ENCODE results near the gene MYH7B. TPM values are rescaled to one million over a fixed set of nuclear protein-coding genes. Genes with fewer than 3 reads are reported as not detected.

MYH7B gene
- total and polyA plus RNA-seq, 2 donors (not counting 3 experiments of a cell fraction or from before 2014, with no cell fraction given) = 0.03 TPM; not detected in 1

- TF ChIP-seq POLR2AphosphoS5 (IDR thresholded peaks at IDR 0.05; ENCODE audit: insufficient read depth, low read depth, low read length) (no peak), JUN (IDR thresholded peaks at IDR 0.05; ENCODE audit: borderline replicate concordance, insufficient read depth, insufficient read length, low read depth) (no peak), MYC (IDR thresholded peaks at IDR 0.05; ENCODE audit: low read depth, low read length) (no peak), CTCF (IDR thresholded peaks at IDR 0.05; ENCODE audit: extremely low read depth in 1 of 2, insufficient read depth in 1 of 2, low read depth in 1 of 2, low read length in 2 of 2) (no peak), EZH2 (IDR thresholded peaks at IDR 0.05; ENCODE audit: borderline replicate concordance, low read depth, low read length, severe bottlenecking) (no peak), FOS (IDR thresholded peaks at IDR 0.05; ENCODE audit: borderline replicate concordance, insufficient read depth, low read length) (no peak), POLR2A (IDR thresholded peaks at IDR 0.05; ENCODE audit: low read depth, low read length) (no peak), GATA2 (IDR thresholded peaks at IDR 0.05; ENCODE audit: insufficient read depth, insufficient read length, low read depth, low read length) (no peak)
- TF ChIP-seq, protein P1, sequence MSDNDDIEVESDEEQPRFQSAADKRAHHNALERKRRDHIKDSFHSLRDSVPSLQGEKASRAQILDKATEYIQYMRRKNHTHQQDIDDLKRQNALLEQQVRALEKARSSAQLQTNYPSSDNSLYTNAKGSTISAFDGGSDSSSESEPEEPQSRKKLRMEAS (IDR thresholded peaks at IDR 0.05; ENCODE audit: insufficient read depth, insufficient read length) = no peak
- H3K9ac ChIP-seq (replicated peaks; ENCODE audit: extremely low read depth, insufficient read depth, low read length) = no peak overlapping the region
- no peak overlapping the region for H3K27ac ChIP-seq (ENCODE audit: insufficient read depth, low read depth, low read length)
- no peaks in the 10 kb centered on the region for H3K9me3 ChIP-seq (replicated peaks; ENCODE audit: control insufficient read depth, insufficient read depth, low read length)
- H3K9me1 ChIP-seq (replicated peaks; ENCODE audit: control insufficient read depth, extremely low read depth, insufficient read depth, low read length) = no peaks in the 10 kb centered on the region
- H3K27me3 ChIP-seq (ENCODE audit: control insufficient read depth in 2 of 2, insufficient read depth in 2 of 2, low read length in 2 of 2) = peaks cover 5% of the 10 kb centered on the region in 2 experiments
- H3K4me1 ChIP-seq (ENCODE audit: control insufficient read depth, extremely low read depth, insufficient read depth, low read length) = no peaks in the 10 kb centered on the region
- BruUV-seq (replicated peaks) = no TSS peak
- CTCF ChIA-PET = interaction anchor here (0.5 kb wide), 1 partner anchor 32 kb away, joined by 3 read pairs; no protein-coding TSS in a partner anchor
- H3K36me3 ChIP-seq (ENCODE audit: control insufficient read depth in 2 of 2, extremely low read depth in 1 of 2, insufficient read depth in 2 of 2, low read length in 2 of 2) = no peaks in the 10 kb centered on the region
- intact Hi-C loops (cut with micrococcal nuclease) = no loop called here
- no peaks in the 10 kb centered on the region for H3K79me2 ChIP-seq (ENCODE audit: control insufficient read depth, insufficient read depth, low read length)
- POLR2A ChIA-PET = no interaction called here
- no peaks in the 10 kb centered on the region for H4K20me1 ChIP-seq (replicated peaks; ENCODE audit: control insufficient read depth, extremely low read depth, insufficient read depth, low read length)
- H2AFZ ChIP-seq (ENCODE audit: low read depth, low read length) = no peak overlapping the region
- no peak overlapping the region for H3K4me3 ChIP-seq (replicated peaks in 1 of 3; ENCODE audit: insufficient read depth in 1 of 3, low read depth in 1 of 3, low read length in 3 of 3)
- DNase-seq (ENCODE audit: low read depth, low spot score) (no peak), FAIRE-seq (no peak)
- dilution Hi-C loops (cut with MboI; ENCODE audit: extremely low pct_ligation_motif_present, low sequenced_read_pairs) = no loop called here
- no peak overlapping the region for H3K4me2 ChIP-seq (ENCODE audit: insufficient read depth, low read length)
Observed at GRCh38 chr20:34979366-34980153, 23.9 kb downstream of the MYH7B start.
